Sigmoid colon (tissue), 7 donors: Measurements from ENCODE around the gene PROX1. TPM values are rescaled to one million over a fixed set of nuclear protein-coding genes. Genes with fewer than 3 reads are reported as not detected.

Experiments
- DNase-seq: peaks from one replicate; pipeline ENCODE4 v3.0.0-alpha.2; 2019
- H3K27ac ChIP-seq, 4 donors: fragments of 200-600 bp; sonication (generic); one replicate each; pipeline ENCODE4 v1.5.1; 2016 to 2019; ENCODE audit warnings: mild to moderate bottlenecking in 1 of 4
- H3K27me3 ChIP-seq, 3 donors: fragments of 200-600 bp; sonication (generic); one replicate each; pipeline ENCODE4 v1.5.1; 2019; ENCODE audit warnings: mild to moderate bottlenecking in 1 of 3
- H3K36me3 ChIP-seq, 4 donors: fragments of 200-600 bp; sonication (generic); one replicate each; pipeline ENCODE4 v1.5.1; 2016 to 2019
- H3K4me1 ChIP-seq, 4 donors: fragments of 200-600 bp; sonication (generic); one replicate each; pipeline ENCODE4 v1.5.1; 2017 to 2019
- H3K4me3 ChIP-seq, 4 donors: fragments of 200-600 bp; sonication (generic); one replicate each; pipeline ENCODE4 v1.5.1; 2017 to 2019; ENCODE audit warnings: mild to moderate bottlenecking in 2 of 4, moderate library complexity in 1 of 4
- H3K9me3 ChIP-seq, 4 donors: fragments of 200-600 bp in 3 of 4; sonication (generic) in 3 of 4; one replicate each; pipeline versions ENCODE4 v1.5.1 to v1.6.1; 2013 to 2019
- EP300 ChIP-seq, 4 donors: sonication (generic); formaldehyde crosslinking; IDR thresholded peaks; one replicate each; pipeline ENCODE4 v1.6.1; 2017; ENCODE audit warnings: antibody characterized with exemption in 4 of 4
- POLR2A ChIP-seq, 2 donors: fragments of 450-650 bp; IDR thresholded peaks; one replicate each; pipeline ENCODE4 v1.6.1; 2016; ENCODE audit warnings: antibody characterized with exemption in 2 of 2, mild to moderate bottlenecking in 2 of 2, moderate library complexity in 2 of 2
- POLR2AphosphoS5 ChIP-seq, 4 donors: sonication (generic); formaldehyde crosslinking; IDR thresholded peaks; one replicate each; pipeline ENCODE4 v1.6.1; 2017; ENCODE audit warnings: antibody characterized with exemption in 4 of 4
- WGBS, 2 donors: extraction: QIAGEN DNeasy Blood & Tissue Kit; methylation state at CpG; one replicate each; pipeline ENCODE4 v1.1.7; 2013; 5-methylcytosine and 5-hydroxymethylcytosine counted together
- intact Hi-C: fragments of 100-400 bp; cut with DNase I; formaldehyde crosslinking; loops from one replicate; pipeline ENCODE4 v1.15.1; 2023
- polyA plus RNA-seq, 3 donors: library from polyadenylated mRNA; stranded (reverse); fragments of 200-250 nt; gene quantifications; one replicate each; pipeline ENCODE4 v1.2.3, GENCODE V29; 2013
- total RNA-seq, 4 donors: library from RNA; depleted of rRNA; stranded (reverse); fragments of >200 nt; gene quantifications; one replicate each; pipeline ENCODE4 v1.1.0, GENCODE V29; 2016
- TF ChIP-seq, protein P1 (sequence below), 4 experiments: fragments of 450-650 bp in 3 of 4; fragments of 200-600 bp in 1 of 4; IDR thresholded peaks; one replicate each; pipeline ENCODE4 v1.5.1; 2016 to 2019; ENCODE audit warnings: antibody characterized with exemption in 4 of 4, mild to moderate bottlenecking in 3 of 4, moderate library complexity in 2 of 4
- donor health status: healthy with polysubstance abuse.
- donor health status: Bipolar disorder and iron deficiency.
- donor health status: healthy.

The PROX1 gene
- total and polyA plus RNA-seq, 7 donors: 1.4 to 7.7 (median 5.4) TPM

DNA sequence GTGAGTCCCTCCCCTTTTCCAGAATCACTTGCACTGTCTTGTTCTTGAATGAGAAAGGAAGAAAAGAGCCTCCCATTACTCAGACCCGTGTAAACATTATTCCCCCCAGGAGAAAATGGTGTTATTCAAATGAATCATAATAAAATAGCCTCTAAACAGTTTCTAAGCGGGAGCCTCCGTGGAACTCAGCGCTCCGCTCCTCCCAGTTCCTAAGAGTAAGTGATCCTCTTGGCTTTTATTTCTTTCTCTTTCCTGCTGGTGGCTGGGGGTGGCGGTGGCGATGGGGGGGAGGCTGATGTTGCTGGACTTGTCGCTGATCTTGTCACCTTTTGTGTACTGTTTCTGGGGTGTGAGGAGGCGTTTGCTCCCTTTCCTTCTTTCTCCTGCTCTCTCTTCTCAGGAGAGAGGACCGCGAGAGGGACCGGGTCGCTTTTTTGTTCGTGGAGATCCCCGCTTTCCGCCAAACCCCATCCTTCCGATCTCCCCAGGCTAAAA is 781 bp downstream of the PROX1 start:
- peaks cover 0 to 44% (median 41%) of the 10 kb centered on the region in 4 donors for H3K4me1 ChIP-seq
- no peaks in the 10 kb centered on the region for H3K9me3 ChIP-seq
- H3K4me3 ChIP-seq: peak overlapping the region; percentile 46 to 66 (median 60)
- no peaks in the 10 kb centered on the region for H3K36me3 ChIP-seq
- 0 to 3% methylated on average over 17 of the region's 17 CpGs for WGBS, 2 donors
- no peak for DNase-seq
- intact Hi-C loops: loop anchor here (5.0 kb wide), 2 partner anchors 39 to 134 kb away; no protein-coding TSS in a partner anchor
- peaks cover 31 to 51% (median 33%) of the 10 kb centered on the region in 3 donors for H3K27me3 ChIP-seq
- peak overlapping the region; percentile 73 to 92 (median 86) for H3K27ac ChIP-seq
- TF ChIP-seq, protein P1, sequence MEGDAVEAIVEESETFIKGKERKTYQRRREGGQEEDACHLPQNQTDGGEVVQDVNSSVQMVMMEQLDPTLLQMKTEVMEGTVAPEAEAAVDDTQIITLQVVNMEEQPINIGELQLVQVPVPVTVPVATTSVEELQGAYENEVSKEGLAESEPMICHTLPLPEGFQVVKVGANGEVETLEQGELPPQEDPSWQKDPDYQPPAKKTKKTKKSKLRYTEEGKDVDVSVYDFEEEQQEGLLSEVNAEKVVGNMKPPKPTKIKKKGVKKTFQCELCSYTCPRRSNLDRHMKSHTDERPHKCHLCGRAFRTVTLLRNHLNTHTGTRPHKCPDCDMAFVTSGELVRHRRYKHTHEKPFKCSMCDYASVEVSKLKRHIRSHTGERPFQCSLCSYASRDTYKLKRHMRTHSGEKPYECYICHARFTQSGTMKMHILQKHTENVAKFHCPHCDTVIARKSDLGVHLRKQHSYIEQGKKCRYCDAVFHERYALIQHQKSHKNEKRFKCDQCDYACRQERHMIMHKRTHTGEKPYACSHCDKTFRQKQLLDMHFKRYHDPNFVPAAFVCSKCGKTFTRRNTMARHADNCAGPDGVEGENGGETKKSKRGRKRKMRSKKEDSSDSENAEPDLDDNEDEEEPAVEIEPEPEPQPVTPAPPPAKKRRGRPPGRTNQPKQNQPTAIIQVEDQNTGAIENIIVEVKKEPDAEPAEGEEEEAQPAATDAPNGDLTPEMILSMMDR (IDR thresholded peaks at IDR 0.05): no peak
- TF ChIP-seq POLR2AphosphoS5 (IDR thresholded peaks at IDR 0.05) (no peak), POLR2A (IDR thresholded peaks at IDR 0.05) (peak in 1 of 2 donors; percentile 12), EP300 (IDR thresholded peaks at IDR 0.05) (no peak)

DNA sequence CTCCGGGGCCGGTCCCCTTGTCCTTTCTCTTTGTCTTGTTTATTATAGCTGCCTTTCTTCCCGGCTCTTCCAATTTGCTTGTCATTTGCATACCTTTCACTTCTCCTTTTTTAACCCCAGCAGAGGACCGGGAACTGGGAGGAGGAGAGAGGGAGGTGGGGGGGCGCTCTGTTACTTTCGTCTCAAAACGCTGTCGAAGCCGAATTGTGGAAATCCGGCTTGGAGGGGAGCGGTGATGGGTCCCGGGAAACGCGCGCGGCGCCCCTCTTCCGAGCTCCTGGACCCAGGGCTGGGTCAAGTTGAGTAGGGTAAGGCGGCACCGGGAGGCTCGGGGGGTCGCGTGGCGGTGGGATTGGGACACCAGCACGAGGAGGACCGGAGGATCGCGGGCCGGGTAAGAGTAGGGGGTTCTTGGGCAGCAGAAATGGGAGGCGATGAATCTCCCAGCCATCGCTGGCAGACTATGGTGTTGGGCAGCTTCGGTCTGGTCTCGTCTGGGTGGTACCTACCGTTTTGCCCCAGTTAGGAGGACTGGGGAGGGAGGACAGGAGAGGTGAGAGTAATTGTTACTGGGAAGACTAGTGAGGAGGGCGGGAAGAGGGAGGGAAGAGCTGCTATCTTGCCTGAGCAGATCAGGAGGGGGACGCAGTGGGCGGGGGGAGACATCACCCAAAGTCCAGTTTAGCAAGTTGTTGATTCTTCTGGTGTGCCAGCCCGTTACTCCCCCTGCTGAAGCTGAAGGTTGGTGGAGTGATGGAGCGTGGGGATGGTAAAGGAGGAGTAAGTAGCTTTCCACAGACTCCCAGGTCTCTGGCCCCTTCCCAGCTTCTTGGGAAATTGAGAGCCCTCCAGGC is 1.5 kb downstream of the PROX1 start:
- WGBS, 2 donors: 2 to 4% methylated on average over 39 of the region's 39 CpGs
- Histone ChIP-seq H3K4me1 (peaks cover 0 to 41% (median 38%) of the 10 kb centered on the region in 4 donors), H3K36me3 (no peaks in the 10 kb centered on the region), H3K4me3 (peak overlapping the region; percentile 46 to 66 (median 60)), H3K27me3 (peaks cover 24 to 44% (median 26%) of the 10 kb centered on the region in 3 donors), H3K9me3 (no peaks in the 10 kb centered on the region), H3K27ac (peak overlapping the region in 3 of 4 donors; percentile 85 to 92 (median 87))
- DNase-seq: peak; percentile 81
- intact Hi-C loops: loop anchor here (5.0 kb wide), 2 partner anchors 38 to 133 kb away; no protein-coding TSS in a partner anchor
- TF ChIP-seq POLR2AphosphoS5 (IDR thresholded peaks at IDR 0.05) (peak in 1 of 4 donors; percentile 16), EP300 (IDR thresholded peaks at IDR 0.05) (no peak)

DNA sequence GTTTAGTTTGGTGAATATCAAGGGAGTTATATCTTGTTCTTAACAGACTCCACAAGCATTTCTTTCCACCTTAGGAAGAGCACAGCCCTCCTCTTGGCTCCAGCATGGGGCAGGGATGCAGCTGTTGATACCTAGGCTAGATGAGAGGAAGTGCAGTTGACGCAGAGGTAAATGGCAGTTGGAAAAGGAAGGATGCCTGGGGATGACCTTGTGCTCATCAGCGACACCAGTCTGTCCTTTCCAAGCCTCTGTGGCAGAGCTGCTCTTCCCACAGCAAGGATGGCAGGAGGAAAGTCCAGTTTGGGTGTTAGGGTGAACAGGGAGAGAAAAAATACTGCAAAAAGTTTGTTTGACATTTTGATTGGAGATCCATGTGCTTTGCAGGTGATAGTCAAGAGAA is 6.2 kb downstream of the PROX1 start:
- Histone ChIP-seq H3K27ac (no peak overlapping the region), H3K4me1 (peaks cover 0 to 23% (median 13%) of the 10 kb centered on the region in 4 donors), H3K9me3 (no peaks in the 10 kb centered on the region), H3K4me3 (no peak overlapping the region), H3K27me3 (peaks cover 0 to 14% (median 0%) of the 10 kb centered on the region in 3 donors), H3K36me3 (no peaks in the 10 kb centered on the region)
- 52 to 85% methylated on average over 2 of the region's 2 CpGs for WGBS, 2 donors
- DNase-seq: no peak
- TF ChIP-seq, protein P1 (IDR thresholded peaks at IDR 0.05): no peak
- TF ChIP-seq EP300 (IDR thresholded peaks at IDR 0.05): no peak
- no peak for TF ChIP-seq POLR2AphosphoS5 (IDR thresholded peaks at IDR 0.05)
- no peak for TF ChIP-seq POLR2A (IDR thresholded peaks at IDR 0.05)
- intact Hi-C loops: no loop called here

DNA sequence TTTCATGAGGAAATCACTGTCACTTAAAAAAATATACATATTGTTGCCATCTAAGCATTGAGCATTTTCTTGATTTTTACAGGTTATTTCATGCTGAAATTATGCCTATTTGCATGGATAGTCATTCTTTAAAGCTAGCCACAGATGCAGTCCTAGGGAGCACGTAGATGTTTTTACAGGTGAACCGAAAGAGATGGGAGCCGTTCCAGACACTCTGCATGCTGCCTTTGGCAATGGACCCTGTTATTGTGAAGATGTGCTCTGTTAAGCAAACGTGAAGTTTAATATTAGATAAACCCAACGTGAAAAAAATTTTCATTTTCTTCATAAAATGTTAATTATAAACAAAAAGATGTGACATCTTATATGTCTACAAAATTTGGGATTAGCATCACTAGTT is 7.1 kb downstream of the PROX1 start:
- WGBS, 2 donors: 59 to 75% methylated on average over 5 of the region's 5 CpGs
- Histone ChIP-seq H3K4me1 (peaks cover 0 to 14% (median 5%) of the 10 kb centered on the region in 4 donors), H3K27me3 (peaks cover 0 to 7% (median 0%) of the 10 kb centered on the region in 3 donors), H3K9me3 (no peaks in the 10 kb centered on the region), H3K36me3 (no peaks in the 10 kb centered on the region), H3K4me3 (no peak overlapping the region), H3K27ac (no peak overlapping the region)
- DNase-seq: no peak
- TF ChIP-seq, protein P1 (IDR thresholded peaks at IDR 0.05): no peak
- TF ChIP-seq POLR2A (IDR thresholded peaks at IDR 0.05): no peak
- TF ChIP-seq EP300 (IDR thresholded peaks at IDR 0.05): no peak
- TF ChIP-seq POLR2AphosphoS5 (IDR thresholded peaks at IDR 0.05): no peak
- intact Hi-C loops: no loop called here

DNA sequence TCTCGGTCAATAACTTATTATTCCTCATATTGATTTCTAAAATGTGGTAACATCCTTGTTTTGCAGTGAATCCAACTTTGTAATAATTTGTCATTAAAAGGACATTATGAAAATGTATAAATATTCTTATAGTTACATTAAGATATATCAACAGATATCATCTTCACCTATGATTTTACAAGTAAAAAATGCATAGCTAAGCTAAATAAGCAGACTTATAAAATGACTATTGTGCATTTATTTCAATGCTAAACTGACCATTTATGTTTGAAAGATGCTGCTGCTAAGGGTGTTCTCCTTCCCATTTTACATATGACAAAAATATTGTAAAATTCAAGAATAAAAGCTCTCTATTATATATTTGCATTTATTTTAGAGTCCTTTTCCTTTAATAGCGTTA is 7.8 kb downstream of the PROX1 start:
- H3K4me1 ChIP-seq: peaks cover 0 to 7% (median 2%) of the 10 kb centered on the region in 4 donors
- no peak for DNase-seq
- H3K36me3 ChIP-seq: no peaks in the 10 kb centered on the region
- H3K4me3 ChIP-seq: no peak overlapping the region
- 83 to 90% methylated on average over 2 of the region's 2 CpGs for WGBS, 2 donors
- TF ChIP-seq POLR2A (IDR thresholded peaks at IDR 0.05) (no peak), EP300 (IDR thresholded peaks at IDR 0.05) (no peak), POLR2AphosphoS5 (IDR thresholded peaks at IDR 0.05) (no peak)
- TF ChIP-seq, protein P1 (IDR thresholded peaks at IDR 0.05): no peak
- H3K27ac ChIP-seq: no peak overlapping the region
- H3K27me3 ChIP-seq: peaks cover 0 to 7% (median 0%) of the 10 kb centered on the region in 3 donors
- H3K9me3 ChIP-seq: no peaks in the 10 kb centered on the region
- intact Hi-C loops: no loop called here
